Liver (tissue), 9 donors: ENCODE measurements around the gene RIT1. TPM values are rescaled to one million over a fixed set of nuclear protein-coding genes. Genes with fewer than 3 reads are reported as not detected.

ENCODE experiments used
- DNase-seq: peaks from one replicate; pipeline ENCODE4 v3.0.0-alpha.2; 2017; ENCODE audit warnings: low spot score
- H3K27ac ChIP-seq, 2 donors: one replicate each; pipeline ENCODE4 v1.7.0; 2013; ENCODE audit warnings: inconsistent platforms in 2 of 2, low read length in 2 of 2, control low read depth in 1 of 2, low read depth in 1 of 2, mild to moderate bottlenecking in 1 of 2
- H3K27me3 ChIP-seq, 4 donors: one replicate each; pipeline versions ENCODE4 v1.6.1 to v1.7.0; 2013; ENCODE audit warnings: low read length in 3 of 4, inconsistent platforms in 1 of 4, mild to moderate bottlenecking in 1 of 4, moderate library complexity in 1 of 4; ENCODE audit not compliant: control insufficient read depth in 4 of 4, insufficient read depth in 4 of 4
- H3K36me3 ChIP-seq, 4 donors: one replicate each; pipeline versions ENCODE4 v1.6.1 to v1.7.0; 2013; ENCODE audit warnings: low read length in 3 of 4, mild to moderate bottlenecking in 3 of 4, low read depth in 1 of 4, moderate library complexity in 1 of 4; ENCODE audit not compliant: control insufficient read depth in 4 of 4, insufficient read depth in 3 of 4
- H3K4me1 ChIP-seq, 4 donors: one replicate each; pipeline versions ENCODE4 v1.6.1 to v1.7.0; 2013; ENCODE audit warnings: low read length in 3 of 4, mild to moderate bottlenecking in 3 of 4, moderate library complexity in 1 of 4; ENCODE audit not compliant: control insufficient read depth in 4 of 4, insufficient read depth in 4 of 4
- H3K4me3 ChIP-seq, 3 donors: one replicate each; pipeline versions ENCODE4 v1.6.1 to v1.7.0; 2013; ENCODE audit warnings: low read length in 3 of 3, control low read depth in 1 of 3, low read depth in 1 of 3, mild to moderate bottlenecking in 1 of 3
- H3K9ac ChIP-seq, 2 donors: one replicate each; pipeline ENCODE4 v1.7.0; 2013; ENCODE audit warnings: low read length in 2 of 2, mild to moderate bottlenecking in 2 of 2, moderate library complexity in 2 of 2, control low read depth in 1 of 2, low read depth in 1 of 2
- H3K9me3 ChIP-seq, 4 donors: one replicate each; pipeline versions ENCODE4 v1.6.1 to v1.7.0; 2013; ENCODE audit warnings: low read length in 3 of 4; ENCODE audit not compliant: control insufficient read depth in 4 of 4
- ATF3 ChIP-seq: IDR thresholded peaks from 2 replicates; pipeline ENCODE4 v1.6.1; 2016; ENCODE audit warnings: antibody characterized with exemption
- CTCF ChIP-seq: fragments of 150-350 bp; IDR thresholded peaks from 2 replicates; pipeline ENCODE4 v1.5.1; 2017; ENCODE audit warnings: improper control_type of control experiment, low read depth, low read length; ENCODE audit not compliant: missing input control
- EGR1 ChIP-seq, 2 donors: IDR thresholded peaks; 2 replicates each; pipeline ENCODE4 v1.6.1; 2016 to 2018; ENCODE audit warnings: antibody characterized with exemption in 2 of 2, low read depth in 2 of 2
- FOXA2 ChIP-seq: IDR thresholded peaks from 2 replicates; pipeline ENCODE4 v1.6.1; 2016; ENCODE audit warnings: antibody characterized with exemption
- GABPA ChIP-seq, 2 donors: IDR thresholded peaks in 1 of 2; conservative IDR thresholded peaks in 1 of 2; 2 replicates each; pipeline ENCODE4 v1.6.1; 2016; ENCODE audit warnings: antibody characterized with exemption in 2 of 2, mild to moderate bottlenecking in 1 of 2, moderate library complexity in 1 of 2
- HNF4A ChIP-seq, 2 donors: conservative IDR thresholded peaks; 2 replicates each; pipeline ENCODE4 v1.6.1; 2016; ENCODE audit warnings: antibody characterized with exemption in 2 of 2, mild to moderate bottlenecking in 2 of 2
- HNF4G ChIP-seq: IDR thresholded peaks from 2 replicates; pipeline ENCODE4 v1.6.1; 2016; ENCODE audit warnings: antibody characterized with exemption
- JUND ChIP-seq, 2 donors: IDR thresholded peaks; 2 replicates each; pipeline ENCODE4 v1.6.1; 2016; ENCODE audit warnings: antibody characterized with exemption in 2 of 2
- MAX ChIP-seq: IDR thresholded peaks from 2 replicates; pipeline ENCODE4 v1.6.1; 2016; ENCODE audit warnings: antibody characterized with exemption
- NR2F2 ChIP-seq: IDR thresholded peaks from 2 replicates; pipeline ENCODE4 v1.6.1; 2016; ENCODE audit warnings: antibody characterized with exemption
- RAD21 ChIP-seq, 2 donors: IDR thresholded peaks; 2 replicates each; pipeline ENCODE4 v1.6.1; 2016; ENCODE audit warnings: antibody characterized with exemption in 2 of 2, mild to moderate bottlenecking in 2 of 2
- REST ChIP-seq: IDR thresholded peaks from 2 replicates; pipeline ENCODE4 v1.6.1; 2016; ENCODE audit warnings: antibody characterized with exemption, mild to moderate bottlenecking
- SP1 ChIP-seq: IDR thresholded peaks from 2 replicates; pipeline ENCODE4 v1.6.1; 2018; ENCODE audit warnings: antibody characterized with exemption, mild to moderate bottlenecking
- TAF1 ChIP-seq: conservative IDR thresholded peaks from 2 replicates; pipeline ENCODE4 v1.6.1; 2016; ENCODE audit warnings: antibody characterized with exemption, mild to moderate bottlenecking
- YY1 ChIP-seq: IDR thresholded peaks from 2 replicates; pipeline ENCODE4 v1.6.1; 2016; ENCODE audit warnings: antibody characterized with exemption, mild to moderate bottlenecking
- ZBTB33 ChIP-seq: IDR thresholded peaks from 2 replicates; pipeline ENCODE4 v1.6.1; 2016; ENCODE audit warnings: antibody characterized with exemption
- WGBS: extraction: QIAGEN DNeasy Blood & Tissue Kit; methylation state at CpG from one replicate; pipeline ENCODE4 v1.1.7; 2013; 5-methylcytosine and 5-hydroxymethylcytosine counted together
- polyA plus RNA-seq, 2 donors: library from polyadenylated mRNA; stranded (reverse) in 1 of 2; unstranded in 1 of 2; fragments of 200-250 nt in 1 of 2; fragments of >200 nt in 1 of 2; fragmentation: Nextera tagmentation in 1 of 2; extraction: Ambion mirVana in 1 of 2; gene quantifications; one replicate each; pipeline versions ENCODE4 v1.2.1 to v1.2.3, GENCODE V29; 2013 to 2015
- total RNA-seq, 2 donors: library from RNA; depleted of rRNA; stranded (reverse); fragments of >200 nt; gene quantifications; one replicate each; pipeline ENCODE4 v1.2.3, GENCODE V29; 2014
- donor health status: healthy.
- donor health status: healthy.
- donor health status: healthy.
- donor health status: healthy.
- donor health status: healthy.

The RIT1 gene
- total and polyA plus RNA-seq, 4 donors, result 3.1 to 14.3 (median 8.1) TPM

- TF ChIP-seq ZBTB33, result no peak
- no peak for TF ChIP-seq HNF4A (conservative IDR thresholded peaks at IDR 0.05)
- TF ChIP-seq HNF4G, result no peak
- no peak for TF ChIP-seq RAD21 (IDR thresholded peaks at IDR 0.05)
Observed at GRCh38 chr1:155888481-155888880, 22.7 kb downstream of the RIT1 start (continued).

- Histone ChIP-seq H3K27me3 (no peaks in the 10 kb centered on the region), H3K4me3 (no peak overlapping the region), H3K4me1 (no peaks in the 10 kb centered on the region), H3K9me3 (no peaks in the 10 kb centered on the region), H3K9ac (no peak overlapping the region), H3K27ac (no peak overlapping the region), H3K36me3 (no peaks in the 10 kb centered on the region)
- no peak for DNase-seq
- TF ChIP-seq MAX (no peak), YY1 (no peak), JUND (IDR thresholded peaks at IDR 0.05) (no peak), CTCF (no peak), GABPA (IDR thresholded peaks at IDR 0.05 in 1 of 2, conservative IDR thresholded peaks at IDR 0.05 in 1 of 2) (no peak), EGR1 (IDR thresholded peaks at IDR 0.05; ENCODE audit: low read depth in 2 of 2) (no peak), NR2F2 (no peak), TAF1 (no peak), FOXA2 (no peak), SP1 (no peak)
Observed at GRCh38 chr1:155884982-155885381, 26.2 kb downstream of the RIT1 start.

GRCh38 chr1:155884031-155884960 is 26.9 kb downstream of the RIT1 start:
- no peak for DNase-seq
- H3K27ac ChIP-seq, result no peak overlapping the region
- no peaks in the 10 kb centered on the region for H3K27me3 ChIP-seq
- H3K9me3 ChIP-seq, result no peaks in the 10 kb centered on the region
- H3K36me3 ChIP-seq, result no peaks in the 10 kb centered on the region
- no peaks in the 10 kb centered on the region for H3K4me1 ChIP-seq
- H3K4me3 ChIP-seq, result no peak overlapping the region
- 65% methylated on average over 9 of the region's 9 CpGs for WGBS
- H3K9ac ChIP-seq, result no peak overlapping the region
- TF ChIP-seq JUND (IDR thresholded peaks at IDR 0.05) (no peak), ATF3 (no peak), YY1 (no peak), NR2F2 (no peak), GABPA (IDR thresholded peaks at IDR 0.05 in 1 of 2, conservative IDR thresholded peaks at IDR 0.05 in 1 of 2) (no peak), SP1 (no peak), EGR1 (IDR thresholded peaks at IDR 0.05; ENCODE audit: low read depth in 2 of 2) (no peak), HNF4G (no peak), REST (no peak), CTCF (no peak)
